Gastroesophageal sphincter (tissue), 4 donors: ENCODE measurements around the gene SLC6A8. TPM values are rescaled to one million over a fixed set of nuclear protein-coding genes. Genes with fewer than 3 reads are reported as not detected.

Experiments
- ATAC-seq: fragments of 150-250 bp; one replicate; pipeline ENCODE4 v1.9.1; 2016; ENCODE audit warnings: mild to moderate bottlenecking, moderate library complexity
- H3K27ac ChIP-seq, 4 donors: fragments of 200-600 bp; sonication (generic) in 3 of 4; 1 replicate in 3 of 4; 2 replicates in 1 of 4; pipeline ENCODE4 v1.5.1; 2016 to 2019
- H3K27me3 ChIP-seq: fragments of 200-600 bp; sonication (generic); one replicate; pipeline ENCODE4 v1.5.1; 2019
- H3K36me3 ChIP-seq, 2 donors: fragments of 200-600 bp; sonication (generic); one replicate each; pipeline ENCODE4 v1.5.1; 2019; ENCODE audit warnings: control low read depth in 1 of 2
- H3K4me1 ChIP-seq, 3 donors: fragments of 200-600 bp; sonication (generic); 1 replicate in 2 of 3; 2 replicates in 1 of 3; pipeline ENCODE4 v1.5.1; 2016 to 2019; ENCODE audit warnings: control low read depth in 2 of 3
- H3K4me3 ChIP-seq, 2 donors: fragments of 200-600 bp; sonication (generic); one replicate each; pipeline ENCODE4 v1.5.1; 2019; ENCODE audit warnings: mild to moderate bottlenecking in 1 of 2, moderate library complexity in 1 of 2
- H3K9me3 ChIP-seq, 3 donors: fragments of 200-600 bp; sonication (generic); one replicate each; pipeline ENCODE4 v1.5.1; 2017 to 2019; ENCODE audit warnings: control low read depth in 2 of 3
- CTCF ChIP-seq, 4 experiments: fragments of 200-600 bp in 2 of 4; fragments of 450-650 bp in 2 of 4; sonication (generic) in 1 of 4; IDR thresholded peaks; one replicate each; pipeline ENCODE4 v1.5.1; 2017 to 2019; ENCODE audit warnings: antibody characterized with exemption in 4 of 4, mild to moderate bottlenecking in 2 of 4, moderate library complexity in 2 of 4
- EP300 ChIP-seq: sonication (generic); formaldehyde crosslinking; IDR thresholded peaks from one replicate; pipeline ENCODE4 v1.6.1; 2017; ENCODE audit warnings: antibody characterized with exemption, mild to moderate bottlenecking
- POLR2A ChIP-seq, 2 donors: fragments of 450-650 bp; IDR thresholded peaks; one replicate each; pipeline ENCODE4 v1.6.1; 2017; ENCODE audit warnings: antibody characterized with exemption in 2 of 2, mild to moderate bottlenecking in 2 of 2, moderate library complexity in 1 of 2
- POLR2AphosphoS5 ChIP-seq: sonication (generic); formaldehyde crosslinking; IDR thresholded peaks from one replicate; pipeline ENCODE4 v1.6.1; 2017; ENCODE audit warnings: antibody characterized with exemption
- WGBS, 2 donors: methylation state at CpG; one replicate each; pipeline ENCODE4 v1.1.5; 2018; ENCODE audit warnings: low coverage in 1 of 2; 5-methylcytosine and 5-hydroxymethylcytosine counted together
- total RNA-seq, 4 donors: library from RNA; depleted of rRNA; stranded (reverse); fragments of >200 nt; gene quantifications; one replicate each; pipeline ENCODE4 v1.1.0, GENCODE V29; 2016

SLC6A8 gene
- total RNA-seq, 4 donors from 2014 or later: 25.3 to 86.6 (median 37.9) TPM

DNA sequence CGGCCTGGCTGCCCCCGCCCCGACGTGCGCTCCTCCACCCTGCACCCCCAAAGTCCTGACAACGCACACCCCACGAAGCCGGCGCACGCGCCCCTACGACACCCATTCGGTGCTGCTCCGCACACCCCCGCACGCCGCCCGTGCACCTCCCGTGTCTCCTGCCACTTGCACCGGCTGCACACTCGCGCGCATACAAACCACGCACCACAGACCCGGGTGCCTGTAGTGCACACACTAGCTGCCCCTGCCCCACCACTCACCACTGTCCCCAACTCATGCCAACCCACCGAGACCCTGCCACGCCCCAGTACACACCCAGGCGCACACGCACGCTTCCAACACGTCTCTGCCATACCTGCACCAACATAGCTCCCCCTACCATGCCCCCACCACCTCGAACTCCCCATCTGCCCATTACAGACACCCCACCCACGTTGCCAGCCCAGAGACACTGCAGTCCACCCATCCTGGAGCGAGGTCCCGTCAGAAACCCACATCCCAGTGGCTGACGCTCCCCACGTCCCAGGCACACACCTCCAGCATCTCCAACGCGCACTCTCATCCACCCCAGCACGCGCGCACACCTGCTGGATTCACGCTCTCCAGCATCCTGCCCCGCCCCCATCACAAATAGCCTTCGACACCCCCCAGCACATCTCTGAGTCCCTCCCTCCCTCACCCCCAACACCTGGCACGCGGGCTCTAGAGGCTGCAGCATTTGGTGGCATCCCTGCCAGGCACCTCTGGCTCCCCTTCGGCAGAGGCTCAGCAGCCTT is 44.9 kb upstream of the SLC6A8 start:
- H3K4me3 ChIP-seq: peak overlapping the region in 1 of 2 donors; percentile 26
- H3K27ac ChIP-seq: no peak overlapping the region
- no peaks in the 10 kb centered on the region for H3K9me3 ChIP-seq
- peaks cover 0 to 43% (median 10%) of the 10 kb centered on the region in 3 donors for H3K4me1 ChIP-seq
- TF ChIP-seq POLR2AphosphoS5 (no peak), EP300 (no peak), POLR2A (IDR thresholded peaks at IDR 0.05) (no peak), CTCF (IDR thresholded peaks at IDR 0.05) (no peak)
- peaks cover 70% of the 10 kb centered on the region for H3K27me3 ChIP-seq
- WGBS, 2 donors: 3 to 40% methylated on average over 6 to 27 of the region's 48 CpGs
- ATAC-seq: no peak
- H3K36me3 ChIP-seq: no peaks in the 10 kb centered on the region

- no peak overlapping the region for H3K27ac ChIP-seq
- no peak for ATAC-seq
- H3K9me3 ChIP-seq: no peaks in the 10 kb centered on the region
- WGBS, 2 donors: 0% methylated on average over 3 of the region's 84 CpGs; no CpG with 5 or more reads in 1 of the 2 donors
- peak overlapping the region in 1 of 2 donors; percentile 21 for H3K4me3 ChIP-seq
- no peaks in the 10 kb centered on the region for H3K36me3 ChIP-seq
- H3K27me3 ChIP-seq: peaks cover 79% of the 10 kb centered on the region
- H3K4me1 ChIP-seq: peaks cover 0 to 47% (median 10%) of the 10 kb centered on the region in 3 donors
- TF ChIP-seq EP300 (no peak), CTCF (IDR thresholded peaks at IDR 0.05) (peak in 1 of 4 experiments; percentile 19)
Observed at GRCh38 chrX:153643431-153644351, 44.0 kb upstream of the SLC6A8 start.

- no peak for ATAC-seq
- no peak overlapping the region for H3K27ac ChIP-seq
- no peak overlapping the region for H3K4me3 ChIP-seq
- H3K9me3 ChIP-seq: no peaks in the 10 kb centered on the region
- H3K4me1 ChIP-seq: peaks cover 0 to 47% (median 10%) of the 10 kb centered on the region in 3 donors
- WGBS, 2 donors: 38% methylated on average over 10 of the region's 46 CpGs; no CpG with 5 or more reads in 1 of the 2 donors
- TF ChIP-seq POLR2AphosphoS5: no peak
- no peak for TF ChIP-seq EP300
- H3K27me3 ChIP-seq: peaks cover 87% of the 10 kb centered on the region
- H3K36me3 ChIP-seq: no peaks in the 10 kb centered on the region
Observed at GRCh38 chrX:153644356-153645125, 43.2 kb upstream of the SLC6A8 start.

DNA sequence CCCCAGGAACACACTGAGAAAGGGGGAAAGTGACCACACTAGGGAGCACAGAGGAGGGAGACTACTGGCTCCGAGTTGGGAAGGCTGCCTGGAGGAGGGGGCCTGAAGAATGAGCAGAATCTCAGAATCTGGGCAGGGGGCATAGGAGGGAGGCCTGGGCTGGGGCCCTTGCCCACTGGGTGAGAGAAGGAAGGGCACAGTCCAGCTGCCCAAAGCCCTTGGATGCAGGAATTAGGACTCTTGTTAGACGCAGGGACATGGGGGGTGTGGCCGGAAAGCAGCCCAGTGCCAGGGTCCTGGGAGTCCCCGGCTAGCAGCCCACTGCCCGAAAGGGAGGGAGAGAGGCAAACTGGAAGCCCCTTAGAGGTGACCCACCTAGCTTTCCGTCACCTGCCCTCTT is 42.6 kb upstream of the SLC6A8 start:
- 0 to 50% methylated on average over 1 to 2 of the region's 6 CpGs for WGBS, 2 donors
- ATAC-seq: no peak
- no peak overlapping the region for H3K4me3 ChIP-seq
- no peak for TF ChIP-seq EP300
- no peak overlapping the region for H3K27ac ChIP-seq
- peaks cover 0 to 47% (median 10%) of the 10 kb centered on the region in 3 donors for H3K4me1 ChIP-seq
- no peaks in the 10 kb centered on the region for H3K9me3 ChIP-seq
- H3K36me3 ChIP-seq: no peaks in the 10 kb centered on the region
- H3K27me3 ChIP-seq: peaks cover 93% of the 10 kb centered on the region

DNA sequence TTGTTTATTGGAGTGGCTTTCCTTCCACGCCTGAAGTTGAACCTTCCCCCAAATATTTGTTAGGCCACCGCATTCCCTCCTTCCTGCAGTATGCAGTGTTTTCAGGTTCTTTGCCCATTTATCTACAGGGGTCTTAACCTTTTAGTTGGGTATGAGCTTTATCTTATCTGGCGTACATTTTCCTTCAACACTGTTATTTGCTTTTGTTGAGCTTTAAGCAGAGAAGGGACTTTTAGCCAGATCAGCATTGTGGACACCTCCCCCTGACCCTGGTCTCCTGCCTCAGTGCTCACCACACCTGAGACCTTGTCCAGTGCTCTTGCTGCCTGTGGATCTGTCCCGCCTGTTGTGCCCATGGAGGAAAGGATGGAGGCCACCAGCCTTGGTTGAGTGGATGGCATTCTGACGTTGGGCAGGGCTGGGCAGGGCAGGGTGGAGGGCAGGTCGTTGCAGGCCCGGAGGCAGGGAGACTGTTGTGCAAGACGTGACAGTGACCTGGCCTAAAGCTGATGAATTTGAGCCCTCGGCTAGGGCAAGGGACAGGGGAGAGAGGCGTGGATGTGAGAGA is 41.7 kb upstream of the SLC6A8 start:
- WGBS, 2 donors: 55 to 66% methylated on average over 8 of the region's 10 CpGs
- peaks cover 0 to 47% (median 10%) of the 10 kb centered on the region in 3 donors for H3K4me1 ChIP-seq
- no peak for TF ChIP-seq POLR2AphosphoS5
- peaks cover 90% of the 10 kb centered on the region for H3K27me3 ChIP-seq
- no peaks in the 10 kb centered on the region for H3K9me3 ChIP-seq
- no peak overlapping the region for H3K27ac ChIP-seq
- no peak overlapping the region for H3K4me3 ChIP-seq
- no peak for ATAC-seq
- no peaks in the 10 kb centered on the region for H3K36me3 ChIP-seq
